LNCaP clone FGC (cell line): ENCODE data around the gene GIMAP8.
"Not testable (repeated sequence)": the region's sequence is repeated elsewhere in the genome, so short reads cannot be mapped to it uniquely, and the experiment has no call there.

Source experiments
- DNase-seq: peaks from one replicate; pipeline ENCODE4 v3.0.0-alpha.2; 2011; ENCODE audit warnings: low read depth
- H3K4me3 ChIP-seq: 2 replicates; pipeline ENCODE4 v1.5.1; 2011; ENCODE audit warnings: mild to moderate bottlenecking, low read depth, low read length, control low read depth
- TF ChIP-seq, protein P1 (sequence below): IDR thresholded peaks from 2 replicates; pipeline ENCODE4 v1.5.1; 2012; ENCODE audit warnings: mild to moderate bottlenecking; ENCODE audit not compliant: control insufficient read depth, insufficient read depth; ENCODE audit errors: extremely low read depth

GIMAP8 gene

DNA sequence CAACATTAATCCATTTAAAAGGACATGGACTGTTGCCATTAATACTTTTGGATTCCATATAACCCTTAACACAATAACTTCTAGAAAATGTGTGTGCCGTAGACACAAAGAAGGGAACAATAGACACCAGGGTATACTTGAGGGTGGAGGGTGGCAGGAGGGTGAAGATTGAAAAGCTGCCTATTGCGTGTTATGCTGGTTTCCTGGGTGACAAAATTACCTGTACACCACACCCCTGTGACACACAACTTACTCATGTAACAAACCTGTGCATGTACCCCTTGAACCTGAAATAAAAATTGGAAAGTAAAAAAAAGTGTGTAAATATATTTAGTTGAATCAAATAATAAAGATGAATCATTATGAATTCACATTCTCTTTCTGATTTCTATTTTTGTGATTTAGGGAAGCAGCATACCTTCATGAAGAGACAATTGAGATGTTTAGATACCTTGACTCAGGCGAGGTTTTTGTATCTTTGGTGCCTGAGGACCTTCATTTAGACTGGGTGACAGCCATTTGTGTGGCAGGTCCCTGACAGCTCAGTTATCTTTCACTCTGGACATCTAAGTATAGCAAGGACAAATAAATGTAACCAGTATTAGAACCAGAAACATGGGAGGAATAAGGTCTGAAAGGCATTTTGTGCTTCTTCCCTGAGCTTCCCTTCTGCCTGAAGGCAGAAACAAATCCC lies 28.7 kb downstream of the GIMAP8 start:
- no peak for DNase-seq
- TF ChIP-seq, protein P1, sequence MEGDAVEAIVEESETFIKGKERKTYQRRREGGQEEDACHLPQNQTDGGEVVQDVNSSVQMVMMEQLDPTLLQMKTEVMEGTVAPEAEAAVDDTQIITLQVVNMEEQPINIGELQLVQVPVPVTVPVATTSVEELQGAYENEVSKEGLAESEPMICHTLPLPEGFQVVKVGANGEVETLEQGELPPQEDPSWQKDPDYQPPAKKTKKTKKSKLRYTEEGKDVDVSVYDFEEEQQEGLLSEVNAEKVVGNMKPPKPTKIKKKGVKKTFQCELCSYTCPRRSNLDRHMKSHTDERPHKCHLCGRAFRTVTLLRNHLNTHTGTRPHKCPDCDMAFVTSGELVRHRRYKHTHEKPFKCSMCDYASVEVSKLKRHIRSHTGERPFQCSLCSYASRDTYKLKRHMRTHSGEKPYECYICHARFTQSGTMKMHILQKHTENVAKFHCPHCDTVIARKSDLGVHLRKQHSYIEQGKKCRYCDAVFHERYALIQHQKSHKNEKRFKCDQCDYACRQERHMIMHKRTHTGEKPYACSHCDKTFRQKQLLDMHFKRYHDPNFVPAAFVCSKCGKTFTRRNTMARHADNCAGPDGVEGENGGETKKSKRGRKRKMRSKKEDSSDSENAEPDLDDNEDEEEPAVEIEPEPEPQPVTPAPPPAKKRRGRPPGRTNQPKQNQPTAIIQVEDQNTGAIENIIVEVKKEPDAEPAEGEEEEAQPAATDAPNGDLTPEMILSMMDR, result no peak
- no peak overlapping the region for H3K4me3 ChIP-seq

GRCh38 chr7:150481186-150481920 lies 30.9 kb downstream of the GIMAP8 start:
- DNase-seq, result no peak
- no peak overlapping the region for H3K4me3 ChIP-seq
- TF ChIP-seq, protein P1, result no peak

- DNase-seq, result no peak
- no peak overlapping the region for H3K4me3 ChIP-seq
- TF ChIP-seq, protein P1, result no peak
Observed at GRCh38 chr7:150481922-150482321, 31.5 kb downstream of the GIMAP8 start.

DNA sequence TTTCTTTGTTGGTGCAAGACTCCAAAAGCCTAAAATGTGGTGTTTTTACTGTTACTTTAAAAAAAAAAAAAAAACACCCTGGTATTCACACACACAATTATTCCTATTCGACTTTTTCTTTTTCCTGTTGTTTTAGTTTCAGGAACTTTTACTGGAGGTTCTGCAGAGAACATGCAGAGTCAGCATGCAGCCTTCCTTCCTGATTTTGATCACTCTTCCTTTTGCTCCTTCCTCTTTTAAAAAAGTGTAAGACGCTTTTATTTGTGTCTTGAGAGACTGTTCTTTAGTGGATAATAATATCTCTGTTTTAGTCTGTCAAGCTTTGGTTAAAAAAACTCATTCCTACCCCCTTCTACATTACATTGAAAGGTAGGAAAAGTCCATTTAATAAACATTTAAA lies 33.1 kb downstream of the GIMAP8 start:
- not testable (repeated sequence) for DNase-seq, H3K4me3 ChIP-seq

GRCh38 chr7:150484071-150484470 lies 33.6 kb downstream of the GIMAP8 start:
- H3K4me3 ChIP-seq, DNase-seq: not testable (repeated sequence)

GRCh38 chr7:150487625-150488024 lies 37.2 kb downstream of the GIMAP8 start:
- H3K4me3 ChIP-seq, result no peak overlapping the region
- DNase-seq, result no peak
- TF ChIP-seq, protein P1, result no peak

- TF ChIP-seq, protein P1, result no peak
- H3K4me3 ChIP-seq, result no peak overlapping the region
- DNase-seq, result no peak
Observed at GRCh38 chr7:150489782-150490181, 39.4 kb downstream of the GIMAP8 start.

GRCh38 chr7:150493442-150493841 lies 43.0 kb downstream of the GIMAP8 start:
- DNase-seq, H3K4me3 ChIP-seq: not testable (repeated sequence)
